Stimulated activated naive CD8-positive, alpha-beta T cell treated with anti-CD3 and anti-CD28 coated beads, Interleukin-15, Interleukin-2, amounts not matched to agents 100 ng/mL and 50 ng/mL, for 24 hours (primary cell): ENCODE measurements around the gene C12orf75.
A peak's percentile ranks its signal among the peaks of the same experiment; 100 is the strongest.

Experiments used
- H3K27ac Mint-ChIP-seq: one replicate; pipeline ENCODE4 v1.8.0; 2021; ENCODE audit warnings: mild to moderate bottlenecking, mixed read lengths
- H3K27me3 Mint-ChIP-seq: one replicate; pipeline ENCODE4 v1.8.0; 2021; ENCODE audit warnings: mixed read lengths
- H3K36me3 Mint-ChIP-seq: one replicate; pipeline ENCODE4 v1.8.0; 2021; ENCODE audit warnings: low read depth, mixed read lengths
- H3K4me1 Mint-ChIP-seq: one replicate; pipeline ENCODE4 v1.8.0; 2021; ENCODE audit warnings: low read depth, mixed read lengths
- H3K4me3 Mint-ChIP-seq: one replicate; pipeline ENCODE4 v1.8.0; 2021; ENCODE audit warnings: mild to moderate bottlenecking, mixed read lengths
- H3K9me3 Mint-ChIP-seq: one replicate; pipeline ENCODE4 v1.8.0; 2021; ENCODE audit warnings: mixed read lengths

C12orf75 gene

DNA sequence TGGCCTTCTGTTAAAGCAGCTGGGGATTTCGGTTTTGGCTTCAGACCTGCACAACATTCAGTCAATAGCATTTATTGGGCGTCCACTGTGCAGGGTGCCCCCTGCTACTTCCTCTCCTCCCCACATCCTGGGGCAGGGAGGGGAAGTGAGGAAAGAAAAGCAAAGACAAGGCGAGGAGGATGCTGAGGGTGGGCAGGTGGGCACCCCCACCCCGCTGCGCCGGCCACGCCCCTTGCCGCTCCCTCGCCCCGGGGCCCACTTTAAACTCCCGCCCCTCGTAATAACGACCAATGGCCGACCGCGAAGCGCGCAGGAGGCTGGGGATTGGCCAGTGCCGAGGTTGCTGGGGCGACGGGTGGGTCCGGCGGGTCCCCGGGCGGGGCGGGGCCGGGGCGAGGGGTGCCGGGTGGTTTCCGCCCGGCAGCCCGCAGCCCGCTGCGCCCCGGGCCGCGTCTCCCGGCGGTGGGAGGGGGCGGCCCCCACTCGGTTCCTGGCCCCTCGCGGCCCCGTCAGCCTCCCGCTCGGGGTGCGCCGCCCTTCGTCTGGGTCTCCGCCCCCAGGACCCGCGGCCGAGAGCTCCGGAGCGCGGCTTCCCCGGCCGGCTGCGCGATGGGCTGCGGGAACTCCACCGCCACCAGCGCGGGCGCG, at the start of gene C12orf75:
C12orf75 (plus strand) TSS at position 409 of the 648 bp plus-strand sequence; CDS start at position 610, 201 bp downstream.
- no peaks in the 10 kb centered on the region for H3K27me3 Mint-ChIP-seq
- peaks cover 56% of the 10 kb centered on the region for H3K4me1 Mint-ChIP-seq
- H3K4me3 Mint-ChIP-seq, result peak within 1 kb of the TSS; percentile 83
- H3K36me3 Mint-ChIP-seq, result no peaks in the 10 kb centered on the region
- no peaks in the 10 kb centered on the region for H3K9me3 Mint-ChIP-seq
- peak within 1 kb of the TSS; percentile 72 for H3K27ac Mint-ChIP-seq

GRCh38 chr12:105280966-105281693, 49.4 kb upstream of the C12orf75 start:
- Mint-ChIP-seq H3K27me3 (peaks cover 19% of the 10 kb centered on the region), H3K9me3 (no peaks in the 10 kb centered on the region), H3K27ac (no peak overlapping the region)

DNA sequence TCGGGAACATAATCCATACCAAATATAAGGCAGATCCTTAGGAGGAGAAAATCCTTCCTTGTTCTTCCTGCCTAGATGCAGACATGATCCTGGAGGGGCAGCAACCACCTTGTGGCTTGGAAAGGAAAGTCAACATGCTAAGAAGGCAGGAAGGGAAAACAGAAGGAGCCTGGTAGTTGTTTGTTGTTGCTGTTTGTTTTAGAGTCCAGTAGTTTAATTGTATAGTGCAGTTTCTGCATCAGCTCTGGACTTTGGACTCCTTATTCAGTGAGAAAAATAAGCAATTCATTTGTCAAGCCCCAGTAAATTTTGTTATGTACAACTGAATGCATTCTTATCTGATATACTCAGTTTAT, 48.8 kb upstream of the C12orf75 start:
- no peaks in the 10 kb centered on the region for H3K4me1 Mint-ChIP-seq

More at GRCh38 chr12:105280966-105281693, 49.4 kb upstream of the C12orf75 start:
- Mint-ChIP-seq H3K4me1 (no peaks in the 10 kb centered on the region), H3K4me3 (no peak overlapping the region), H3K36me3 (no peaks in the 10 kb centered on the region)

GRCh38 chr12:105285378-105285777, 45.1 kb upstream of the C12orf75 start:
- no peaks in the 10 kb centered on the region for H3K4me1 Mint-ChIP-seq
- no peaks in the 10 kb centered on the region for H3K36me3 Mint-ChIP-seq
- H3K4me3 Mint-ChIP-seq, result no peak overlapping the region
- no peak overlapping the region for H3K27ac Mint-ChIP-seq
- H3K27me3 Mint-ChIP-seq, result peaks cover 21% of the 10 kb centered on the region
- H3K9me3 Mint-ChIP-seq, result no peaks in the 10 kb centered on the region

More for the DNA sequence above, 48.8 kb upstream of the C12orf75 start:
- Mint-ChIP-seq H3K4me3 (no peak overlapping the region), H3K9me3 (no peaks in the 10 kb centered on the region), H3K27ac (no peak overlapping the region), H3K27me3 (peaks cover 21% of the 10 kb centered on the region), H3K36me3 (no peaks in the 10 kb centered on the region)

- H3K27ac Mint-ChIP-seq, result no peak overlapping the region
- H3K4me1 Mint-ChIP-seq, result no peaks in the 10 kb centered on the region
- H3K27me3 Mint-ChIP-seq, result peaks cover 26% of the 10 kb centered on the region
- no peaks in the 10 kb centered on the region for H3K9me3 Mint-ChIP-seq
- no peaks in the 10 kb centered on the region for H3K36me3 Mint-ChIP-seq
- no peak overlapping the region for H3K4me3 Mint-ChIP-seq
Observed at GRCh38 chr12:105287408-105287807, 43.1 kb upstream of the C12orf75 start.

- Mint-ChIP-seq H3K9me3 (no peaks in the 10 kb centered on the region), H3K36me3 (no peaks in the 10 kb centered on the region), H3K4me3 (no peak overlapping the region), H3K4me1 (no peaks in the 10 kb centered on the region), H3K27ac (no peak overlapping the region), H3K27me3 (peaks cover 29% of the 10 kb centered on the region)
Observed at GRCh38 chr12:105288311-105288996, 42.0 kb upstream of the C12orf75 start.

- Mint-ChIP-seq H3K9me3 (no peaks in the 10 kb centered on the region), H3K4me3 (no peak overlapping the region), H3K36me3 (no peaks in the 10 kb centered on the region), H3K27ac (no peak overlapping the region), H3K27me3 (peaks cover 20% of the 10 kb centered on the region), H3K4me1 (no peaks in the 10 kb centered on the region)
Observed at GRCh38 chr12:105289114-105289904, 41.2 kb upstream of the C12orf75 start.

GRCh38 chr12:105291531-105291930, 39.0 kb upstream of the C12orf75 start:
- no peaks in the 10 kb centered on the region for H3K36me3 Mint-ChIP-seq
- H3K27me3 Mint-ChIP-seq, result peaks cover 9% of the 10 kb centered on the region
- H3K9me3 Mint-ChIP-seq, result no peaks in the 10 kb centered on the region
- H3K4me3 Mint-ChIP-seq, result no peak overlapping the region
- no peaks in the 10 kb centered on the region for H3K4me1 Mint-ChIP-seq
- H3K27ac Mint-ChIP-seq, result no peak overlapping the region

GRCh38 chr12:105292705-105293104, 37.8 kb upstream of the C12orf75 start:
- H3K9me3 Mint-ChIP-seq, result no peaks in the 10 kb centered on the region
- peaks cover 2% of the 10 kb centered on the region for H3K36me3 Mint-ChIP-seq
- no peak overlapping the region for H3K4me3 Mint-ChIP-seq
- peaks cover 9% of the 10 kb centered on the region for H3K27me3 Mint-ChIP-seq
- H3K4me1 Mint-ChIP-seq, result no peaks in the 10 kb centered on the region
- no peak overlapping the region for H3K27ac Mint-ChIP-seq

- Mint-ChIP-seq H3K36me3 (peaks cover 6% of the 10 kb centered on the region), H3K27me3 (peaks cover 9% of the 10 kb centered on the region), H3K9me3 (peaks cover 4% of the 10 kb centered on the region), H3K4me1 (no peaks in the 10 kb centered on the region), H3K4me3 (no peak overlapping the region), H3K27ac (no peak overlapping the region)
Observed at GRCh38 chr12:105293187-105293586, 37.3 kb upstream of the C12orf75 start.

GRCh38 chr12:105294161-105294560, 36.3 kb upstream of the C12orf75 start:
- H3K4me1 Mint-ChIP-seq, result no peaks in the 10 kb centered on the region
- H3K4me3 Mint-ChIP-seq, result no peak overlapping the region
- H3K36me3 Mint-ChIP-seq, result peaks cover 6% of the 10 kb centered on the region
- H3K9me3 Mint-ChIP-seq, result peaks cover 8% of the 10 kb centered on the region
- H3K27ac Mint-ChIP-seq, result no peak overlapping the region
- peaks cover 9% of the 10 kb centered on the region for H3K27me3 Mint-ChIP-seq

DNA sequence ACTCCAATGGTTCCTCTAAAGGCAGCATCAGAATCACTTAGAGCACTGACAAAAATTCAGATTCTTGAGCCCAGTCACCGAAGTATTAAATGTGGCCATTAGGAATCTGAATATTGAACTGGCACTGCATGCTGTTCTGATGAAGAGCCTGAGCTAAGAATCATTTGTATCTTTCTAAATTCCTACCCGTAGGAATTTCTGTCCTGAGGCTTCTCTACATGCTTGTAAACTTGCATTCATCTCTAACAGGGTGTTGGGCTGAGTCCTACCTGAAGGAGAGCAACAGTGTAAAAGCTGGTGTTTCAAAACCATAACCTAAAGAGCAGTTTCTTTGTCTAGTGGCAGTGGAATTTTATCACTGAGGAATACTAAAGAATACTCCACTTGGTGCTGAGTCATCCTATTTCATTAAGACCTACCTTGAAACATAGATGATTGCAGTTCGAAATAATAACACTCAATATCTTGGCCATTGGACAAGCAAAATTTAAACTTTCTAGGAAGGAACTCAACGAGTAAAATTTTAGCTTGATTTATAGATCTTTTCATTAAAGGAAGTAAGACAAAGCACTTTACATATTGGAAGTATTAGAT, 35.5 kb upstream of the C12orf75 start:
- Mint-ChIP-seq H3K27me3 (peaks cover 9% of the 10 kb centered on the region), H3K4me3 (no peak overlapping the region), H3K36me3 (peaks cover 6% of the 10 kb centered on the region), H3K9me3 (peaks cover 14% of the 10 kb centered on the region), H3K27ac (no peak overlapping the region), H3K4me1 (no peaks in the 10 kb centered on the region)

GRCh38 chr12:105296116-105297089, 34.1 kb upstream of the C12orf75 start:
- H3K9me3 Mint-ChIP-seq, result peaks cover 24% of the 10 kb centered on the region
- peaks cover 6% of the 10 kb centered on the region for H3K36me3 Mint-ChIP-seq
- no peak overlapping the region for H3K27ac Mint-ChIP-seq
- H3K27me3 Mint-ChIP-seq, result peaks cover 9% of the 10 kb centered on the region
- no peak overlapping the region for H3K4me3 Mint-ChIP-seq
- no peaks in the 10 kb centered on the region for H3K4me1 Mint-ChIP-seq
